K562 (cell line): ENCODE results near the gene BIRC7. TPM values are rescaled to one million over a fixed set of nuclear protein-coding genes. Genes with fewer than 3 reads are reported as not detected.

ENCODE experiments used
- ATAC-seq: fragments of 200-7000 bp; cut with Tn5 transposase; 3 replicates; pipeline ENCODE4 v1.9.1; 2020; ENCODE audit warnings: moderate library complexity
- BruUV-seq: library from RNA; stranded (reverse); fragments of 400-500 nt; replicated peaks from 2 replicates; lab custom pipeline; 2021; lab: Mats Ljungman, UMichigan
- CTCF ChIA-PET: fragments of 300-600 bp; formaldehyde crosslinking; extraction: SDS; loops from one replicate; lab custom pipeline; 2021; ENCODE audit warnings: low intra/inter-chr PET ratio; lab: Yijun Ruan, JAX
- POLR2A ChIA-PET: fragments of 300-600, 350-650 bp; sonication (Branson Sonifier 250); formaldehyde crosslinking; extraction: SDS; loops from one replicate; lab custom pipeline; 2021; ENCODE audit warnings: antibody characterized with exemption, inconsistent platforms; lab: Yijun Ruan, JAX
- DNase-seq, 4 experiments: peaks; one replicate each; pipeline versions ENCODE4 v3.0.0 to v3.0.0-alpha.2; 2011 to 2018; ENCODE audit warnings: low spot score in 3 of 4, mixed read lengths in 3 of 4; ENCODE audit errors: extremely low read depth in 1 of 4
- FAIRE-seq: peaks from 2 replicates; lab custom pipeline; 2011; peaks lifted over from hg19 to GRCh38; lab: Jason Lieb, UNC
- H2AFZ ChIP-seq: 2 replicates; pipeline ENCODE4 v1.6.0; 2011; ENCODE audit warnings: low read depth, low read length, control low read depth, inconsistent platforms
- H3K27ac ChIP-seq: fragments of 200-600 bp; 3 replicates; pipeline ENCODE4 v1.8.0; 2011; ENCODE audit warnings: low read depth, mild to moderate bottlenecking, control low read depth, inconsistent platforms, low read length, moderate library complexity, mixed read lengths; ENCODE audit errors: extremely low read depth
- H3K27me3 ChIP-seq, 2 experiments: fragments of 300-600 bp in 1 of 2; 2 replicates in 1 of 2; 3 replicates in 1 of 2; pipeline versions ENCODE4 v1.6.0 to v1.8.0; 2011; ENCODE audit warnings: inconsistent platforms in 2 of 2, low read length in 2 of 2, mild to moderate bottlenecking in 1 of 2, mixed read lengths in 1 of 2, moderate library complexity in 1 of 2; ENCODE audit not compliant: control insufficient read depth in 2 of 2, insufficient read depth in 2 of 2
- H3K36me3 ChIP-seq: fragments of 300-600 bp; 3 replicates; pipeline ENCODE4 v1.8.0; 2011; ENCODE audit warnings: mild to moderate bottlenecking, low read length, inconsistent platforms; ENCODE audit not compliant: control insufficient read depth, insufficient read depth
- H3K4me1 ChIP-seq, 2 experiments: fragments of 200-600 bp in 1 of 2; replicated peaks in 1 of 2; 2 replicates in 1 of 2; 3 replicates in 1 of 2; pipeline versions ENCODE4 v1.5.1 to v1.8.0; 2011; ENCODE audit warnings: inconsistent platforms in 2 of 2, low read length in 2 of 2, mild to moderate bottlenecking in 1 of 2, mixed read lengths in 1 of 2, moderate library complexity in 1 of 2; ENCODE audit not compliant: control insufficient read depth in 2 of 2, insufficient read depth in 2 of 2
- H3K4me2 ChIP-seq: 2 replicates; pipeline ENCODE4 v1.6.1; 2011; ENCODE audit warnings: low read length, control low read depth, inconsistent platforms, mixed read lengths; ENCODE audit not compliant: insufficient read depth
- H3K4me3 ChIP-seq: fragments of 200-600 bp; sonication (generic), shearing (Covaris generic); 2 replicates; pipeline ENCODE4 v1.5.1; 2016; ENCODE audit warnings: control low read depth, inconsistent platforms
- H3K79me2 ChIP-seq: fragments of 200-600 bp; 3 replicates; pipeline ENCODE4 v1.8.0; 2011; ENCODE audit warnings: low read length, inconsistent platforms; ENCODE audit not compliant: control insufficient read depth, insufficient read depth
- H3K9ac ChIP-seq, 2 experiments: 2 replicates each; pipeline versions ENCODE4 v1.6.0 to v1.6.1; 2011; ENCODE audit warnings: low read depth in 2 of 2, low read length in 2 of 2, control low read depth in 1 of 2, inconsistent platforms in 1 of 2, mild to moderate bottlenecking in 1 of 2, mixed read lengths in 1 of 2; ENCODE audit not compliant: insufficient read depth in 1 of 2
- H3K9me1 ChIP-seq: one replicate; pipeline ENCODE4 v1.6.0; 2011; ENCODE audit warnings: inconsistent platforms, mild to moderate bottlenecking, low read length, moderate library complexity; ENCODE audit not compliant: control insufficient read depth, insufficient read depth
- H3K9me3 ChIP-seq: replicated peaks from 2 replicates; pipeline ENCODE4 v1.5.1; 2011; ENCODE audit warnings: low read depth, low read length, inconsistent platforms; ENCODE audit not compliant: control insufficient read depth, insufficient read depth
- H4K20me1 ChIP-seq: replicated peaks from 2 replicates; pipeline ENCODE4 v1.6.1; 2011; ENCODE audit warnings: low read length, inconsistent platforms, mixed read lengths; ENCODE audit not compliant: control insufficient read depth, insufficient read depth
- BCOR ChIP-seq: fragments of 450-650 bp; IDR thresholded peaks from 2 replicates; pipeline ENCODE4 v1.6.1; 2016
- EP300 ChIP-seq: IDR thresholded peaks from 2 replicates; pipeline ENCODE4 v1.6.1; 2012; ENCODE audit warnings: low read length, improper control_type of control experiment
- KAT2B ChIP-seq: IDR thresholded peaks from one replicate; pipeline ENCODE4 v1.6.1; 2012; ENCODE audit warnings: low read depth, mild to moderate bottlenecking, control low read depth, inconsistent platforms, low read length, moderate library complexity
- KDM5B ChIP-seq: fragments of 200-600 bp; sonication (generic); IDR thresholded peaks from 2 replicates; pipeline ENCODE4 v1.6.1; 2012; ENCODE audit warnings: low read depth, mild to moderate bottlenecking, moderate library complexity, low read length, control low read depth, inconsistent platforms; ENCODE audit not compliant: insufficient replicate concordance
- RBM25 ChIP-seq: fragments of 200-400 bp; formaldehyde crosslinking; IDR thresholded peaks from 2 replicates; pipeline ENCODE4 v1.6.1; 2018; ENCODE audit warnings: low read length, low read depth, moderate library complexity; ENCODE audit not compliant: severe bottlenecking
- SAFB2 ChIP-seq: fragments of 200-400 bp; formaldehyde crosslinking; IDR thresholded peaks from 2 replicates; pipeline ENCODE4 v1.6.1; 2018; ENCODE audit warnings: borderline replicate concordance, low read length, low read depth, moderate library complexity; ENCODE audit not compliant: severe bottlenecking
- THRAP3 ChIP-seq: fragments of 450-650 bp; IDR thresholded peaks from 2 replicates; pipeline ENCODE4 v1.6.1; 2016; ENCODE audit warnings: mild to moderate bottlenecking, inconsistent platforms, borderline replicate concordance
- ZNF75A ChIP-seq: fragments of 450-650 bp; formaldehyde crosslinking; IDR thresholded peaks from 2 replicates; pipeline ENCODE4 v1.4.0; 2020; ENCODE audit warnings: mild to moderate bottlenecking
- WGBS: fragments of 100-300 bp; shearing (Covaris generic); methylation state at CpG from one replicate; pipeline ENCODE4 v1.1.6; 2016; ENCODE audit warnings: low coverage, mixed read lengths; ENCODE audit not compliant: insufficient coverage; ENCODE audit errors: missing lambda C conversion rate; 5-methylcytosine and 5-hydroxymethylcytosine counted together
- in situ Hi-C: fragments of 300-500 bp; cut with MboI; formaldehyde crosslinking; loops from 4 replicates; pipeline ENCODE4 v1.15.0; 2018; ENCODE audit warnings: inconsistent platforms, mixed read lengths
- intact Hi-C: fragments of 100-400 bp; cut with micrococcal nuclease; formaldehyde crosslinking; loops from 2 replicates; pipeline ENCODE4 v1.14.2; 2022
- polyA plus RNA-seq, 8 experiments: library from polyadenylated mRNA; depleted of rRNA in 4 of 8; stranded (reverse) in 5 of 8; unstranded in 3 of 8; fragments of >200 nt; fragmentation: Nextera tagmentation in 2 of 8; fragmentation: Illumina TruSeq in 1 of 8; extraction: Ambion mirVana in 2 of 8; extraction: Trizol in 1 of 8; gene quantifications; 2 replicates each; pipeline versions ENCODE4 v1.2.1 to v1.2.3, GENCODE V29; 2011 to 2014; ENCODE audit warnings: inconsistent platforms in 1 of 8, missing spikeins in 1 of 8
- total RNA-seq, 7 experiments: library from RNA; depleted of rRNA in 6 of 7; stranded (reverse); fragments of >200 nt in 6 of 7; fragmentation: Illumina TruSeq in 2 of 7; extraction: Trizol in 2 of 7; gene quantifications; 2 replicates each; pipeline versions ENCODE4 v1.2.1 to v1.2.3, GENCODE V29; 2011 to 2021; ENCODE audit warnings: low replicate concordance in 1 of 7
- TF ChIP-seq, protein P1 (sequence below): fragments of 450-650 bp; IDR thresholded peaks from 2 replicates; pipeline ENCODE4 v1.6.1; 2016; ENCODE audit warnings: antibody characterized with exemption

The BIRC7 gene
- total and polyA plus RNA-seq, 9 of the 15 experiments (the other 6 are each of a cell fraction or from before 2014, with no cell fraction given), result 0.14 to 0.19 (median 0.16) TPM; not detected in 5

DNA sequence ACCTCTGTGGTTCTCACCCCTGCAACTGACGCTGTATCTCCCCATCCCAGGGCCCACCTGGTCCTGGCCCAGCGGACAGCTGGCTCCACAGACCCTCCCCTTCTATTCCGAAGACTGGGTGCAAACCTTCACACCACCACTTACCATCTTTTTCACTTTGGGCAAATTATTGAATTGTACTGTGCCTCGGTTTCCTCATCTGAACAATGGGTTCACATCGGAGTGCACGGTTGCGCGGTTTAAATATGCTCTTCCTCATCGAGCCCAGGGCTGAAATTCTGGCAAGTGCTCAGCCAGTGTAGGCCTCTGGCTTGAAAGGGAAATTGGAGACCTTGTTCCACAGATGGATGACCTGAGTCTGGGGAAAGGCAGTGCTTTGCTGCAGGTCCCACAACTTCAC lies 34.0 kb downstream of the BIRC7 start:
- H3K9ac ChIP-seq, result no peak overlapping the region
- peaks cover 0 to 25% of the 10 kb centered on the region in 2 experiments; a peak in 4 of 5 replicates for H3K27me3 ChIP-seq
- POLR2A ChIA-PET, result interaction anchor here (0.6 kb wide), 2 partner anchors 17 to 40 kb away, joined by 3 read pairs; no protein-coding TSS in a partner anchor
- CTCF ChIA-PET, result no interaction called here
- H2AFZ ChIP-seq, result no peak overlapping the region
- 65% methylated on average over 9 of the region's 9 CpGs for WGBS
- BruUV-seq, result no TSS peak
- intact Hi-C loops, result no loop called here
- H3K4me1 ChIP-seq, result peaks cover 12 to 18% of the 10 kb centered on the region in 2 experiments; a peak in 4 of 5 replicates
- no peak overlapping the region for H3K4me3 ChIP-seq
- H3K36me3 ChIP-seq, result peaks cover under 1% of the 10 kb centered on the region; the same call in 2 of the 3 replicates
- DNase-seq, result no peak
- TF ChIP-seq KAT2B (no peak), KDM5B (peak; percentile 42), RBM25 (peak; percentile 84), EP300 (no peak), ZNF75A (CRISPR knock-in tag) (no peak), BCOR (peak; percentile 75), THRAP3 (no peak), SAFB2 (no peak)
- TF ChIP-seq, protein P1, sequence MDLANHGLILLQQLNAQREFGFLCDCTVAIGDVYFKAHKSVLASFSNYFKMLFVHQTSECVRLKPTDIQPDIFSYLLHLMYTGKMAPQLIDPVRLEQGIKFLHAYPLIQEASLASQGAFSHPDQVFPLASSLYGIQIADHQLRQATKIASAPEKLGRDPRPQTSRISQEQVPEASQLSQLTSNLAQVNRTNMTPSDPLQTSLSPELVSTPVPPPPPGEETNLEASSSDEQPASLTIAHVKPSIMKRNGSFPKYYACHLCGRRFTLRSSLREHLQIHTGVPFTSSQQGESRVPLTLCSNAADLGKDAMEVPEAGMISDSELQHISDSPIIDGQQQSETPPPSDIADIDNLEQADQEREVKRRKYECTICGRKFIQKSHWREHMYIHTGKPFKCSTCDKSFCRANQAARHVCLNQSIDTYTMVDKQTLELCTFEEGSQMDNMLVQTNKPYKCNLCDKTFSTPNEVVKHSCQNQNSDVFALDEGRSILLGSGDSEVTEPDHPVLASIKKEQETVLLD, result no peak
- TF ChIP-seq, all 486 proteins: peak for 3
- no peak for FAIRE-seq
- no peak overlapping the region for H3K4me2 ChIP-seq
- H3K79me2 ChIP-seq, result peaks cover 23% of the 10 kb centered on the region
- H3K9me3 ChIP-seq, result no peaks in the 10 kb centered on the region
- in situ Hi-C loops, result no loop called here
- H3K27ac ChIP-seq, result no peak overlapping the region
- no peak for ATAC-seq
- no peaks in the 10 kb centered on the region for H3K9me1 ChIP-seq
- H4K20me1 ChIP-seq, result peaks cover 21% of the 10 kb centered on the region
